HepG2 (cell line): Measurements from ENCODE around the gene NFKBIL1. TPM values are rescaled to one million over a fixed set of nuclear protein-coding genes. Genes with fewer than 3 reads are reported as not detected.

Experiments used
- ASH2L ChIP-seq: fragments of 300-600, 200-600 bp; sonication (generic); IDR thresholded peaks from 2 replicates; pipeline ENCODE4 v1.7.0; 2017; ENCODE audit warnings: low read depth, mild to moderate bottlenecking, moderate library complexity, mixed read lengths, low read length; ENCODE audit not compliant: insufficient read length
- ATF7 ChIP-seq, 2 experiments: fragments of 450-650 bp in 1 of 2; sonication (generic) in 1 of 2; formaldehyde crosslinking in 1 of 2; IDR thresholded peaks; 2 replicates each; pipeline versions ENCODE4 v1.4.0 to v1.6.1; 2016 to 2020; ENCODE audit warnings: antibody characterized with exemption in 1 of 2, mild to moderate bottlenecking in 1 of 2, missing genetic modification reagents in 1 of 2
- ATM ChIP-seq: fragments of 450-650 bp; IDR thresholded peaks from 2 replicates; pipeline ENCODE4 v1.7.1; 2017; ENCODE audit warnings: mild to moderate bottlenecking, borderline replicate concordance
- DR1 ChIP-seq: sonication (generic); formaldehyde crosslinking; IDR thresholded peaks from 2 replicates; pipeline ENCODE4 v1.8.0; 2021; ENCODE audit warnings: mild to moderate bottlenecking, missing genetic modification reagents, inconsistent platforms
- GTF2F1 ChIP-seq: fragments of 150-350 bp; IDR thresholded peaks from 2 replicates; pipeline ENCODE4 v1.6.1; 2014; ENCODE audit warnings: low read length
- GTF3A ChIP-seq: sonication (generic); formaldehyde crosslinking; conservative IDR thresholded peaks from 2 replicates; pipeline ENCODE4 v1.4.0; 2020; ENCODE audit warnings: mild to moderate bottlenecking, missing genetic modification reagents
- HES4 ChIP-seq: sonication (generic); formaldehyde crosslinking; IDR thresholded peaks from 2 replicates; pipeline ENCODE4 v1.9.0; 2021; ENCODE audit warnings: mild to moderate bottlenecking, missing genetic modification reagents, borderline replicate concordance
- JUND ChIP-seq: sonication (generic); formaldehyde crosslinking; IDR thresholded peaks from 2 replicates; pipeline ENCODE4 v1.8.0; 2022; ENCODE audit warnings: mild to moderate bottlenecking, missing genetic modification reagents
- KDM1A ChIP-seq: IDR thresholded peaks from 2 replicates; pipeline ENCODE4 v1.6.1; 2016; ENCODE audit warnings: missing compliant biosample characterization
- KLF15 ChIP-seq: sonication (generic); formaldehyde crosslinking; IDR thresholded peaks from 2 replicates; pipeline ENCODE4 v1.8.1; 2023; ENCODE audit warnings: borderline replicate concordance, mild to moderate bottlenecking, inconsistent platforms, missing genetic modification reagents, mixed read lengths
- KMT2A ChIP-seq: sonication (generic); formaldehyde crosslinking; IDR thresholded peaks from 2 replicates; pipeline ENCODE4 v1.4.0; 2020; ENCODE audit warnings: missing genetic modification reagents
- NBN ChIP-seq: fragments of 450-650 bp; conservative IDR thresholded peaks from 2 replicates; pipeline ENCODE4 v1.6.1; 2017
- NFIC ChIP-seq: IDR thresholded peaks from 2 replicates; pipeline ENCODE4 v1.6.1; 2012; ENCODE audit warnings: mild to moderate bottlenecking, low read length, inconsistent platforms
- PAX8 ChIP-seq: sonication (generic); formaldehyde crosslinking; IDR thresholded peaks from 2 replicates; pipeline ENCODE4 v1.8.0; 2022; ENCODE audit warnings: mild to moderate bottlenecking, missing genetic modification reagents, borderline replicate concordance
- PITX1 ChIP-seq: sonication (generic); formaldehyde crosslinking; IDR thresholded peaks from 2 replicates; pipeline ENCODE4 v1.5.1; 2020; ENCODE audit warnings: mild to moderate bottlenecking, missing genetic modification reagents
- SATB2 ChIP-seq: sonication (generic); formaldehyde crosslinking; IDR thresholded peaks from 2 replicates; pipeline ENCODE4 v1.5.0; 2020; ENCODE audit warnings: missing genetic modification reagents
- TGIF2 ChIP-seq: IDR thresholded peaks from 2 replicates; pipeline ENCODE4 v1.6.1; 2016; ENCODE audit warnings: control low read depth, missing compliant biosample characterization
- ZNF256 ChIP-seq: sonication (generic); formaldehyde crosslinking; conservative IDR thresholded peaks from 2 replicates; pipeline ENCODE4 v1.4.0; 2020; ENCODE audit warnings: missing genetic modification reagents
- ZNF274 ChIP-seq: sonication (generic); formaldehyde crosslinking; IDR thresholded peaks from 2 replicates; pipeline ENCODE4 v1.5.1; 2020; ENCODE audit warnings: mild to moderate bottlenecking, missing genetic modification reagents
- ZNF350 ChIP-seq: sonication (generic); formaldehyde crosslinking; IDR thresholded peaks from 2 replicates; pipeline ENCODE4 v1.4.0; 2020; ENCODE audit warnings: mild to moderate bottlenecking, low read depth, missing genetic modification reagents, borderline replicate concordance
- ZNF431 ChIP-seq: sonication (generic); formaldehyde crosslinking; IDR thresholded peaks from 2 replicates; pipeline ENCODE4 v1.9.0; 2022; ENCODE audit warnings: missing genetic modification reagents, low read depth, mild to moderate bottlenecking, borderline replicate concordance
- ZNF44 ChIP-seq: sonication (generic); formaldehyde crosslinking; IDR thresholded peaks from 2 replicates; pipeline ENCODE4 v1.5.1; 2020; ENCODE audit warnings: mild to moderate bottlenecking, missing genetic modification reagents
- ZNF569 ChIP-seq: sonication (generic); formaldehyde crosslinking; IDR thresholded peaks from 2 replicates; pipeline ENCODE4 v1.5.0; 2020; ENCODE audit warnings: mild to moderate bottlenecking, missing genetic modification reagents, moderate library complexity, borderline replicate concordance
- ZNF792 ChIP-seq: IDR thresholded peaks from 2 replicates; pipeline ENCODE4 v1.6.1; 2016
- polyA plus RNA-seq, 8 experiments: library from polyadenylated mRNA; depleted of rRNA in 3 of 8; stranded (reverse) in 7 of 8; unstranded in 1 of 8; fragments of >200 nt; fragmentation: Illumina TruSeq in 4 of 8; extraction: Trizol in 4 of 8; gene quantifications; 2 replicates each; pipeline versions ENCODE4 v1.2.1 to v1.2.3, GENCODE V29; 2011 to 2016; ENCODE audit warnings: low read depth in 4 of 8, missing spikeins in 1 of 8, mixed read lengths in 1 of 8; ENCODE audit not compliant: insufficient read depth in 1 of 8
- total RNA-seq, 5 experiments: library from RNA; depleted of rRNA; stranded (reverse); fragments of >200 nt; fragmentation: Illumina TruSeq; extraction: Trizol; gene quantifications; 2 replicates each; pipeline ENCODE4 v1.2.3, GENCODE V29; 2016; ENCODE audit warnings: low read depth in 1 of 5
- TF ChIP-seq, protein P1 (sequence below): sonication (generic); formaldehyde crosslinking; IDR thresholded peaks from 2 replicates; pipeline ENCODE4 v1.4.0; 2020; ENCODE audit warnings: missing genetic modification reagents, borderline replicate concordance
- TF ChIP-seq, protein P2 (sequence below): sonication (generic); formaldehyde crosslinking; IDR thresholded peaks from 2 replicates; pipeline ENCODE4 v1.9.0; 2021; ENCODE audit warnings: missing genetic modification reagents, borderline replicate concordance

The NFKBIL1 gene
- total and polyA plus RNA-seq, 2 of the 13 experiments (the other 11 are each of a cell fraction or from before 2014, with no cell fraction given) = 9.7 to 19.5 TPM

DNA sequence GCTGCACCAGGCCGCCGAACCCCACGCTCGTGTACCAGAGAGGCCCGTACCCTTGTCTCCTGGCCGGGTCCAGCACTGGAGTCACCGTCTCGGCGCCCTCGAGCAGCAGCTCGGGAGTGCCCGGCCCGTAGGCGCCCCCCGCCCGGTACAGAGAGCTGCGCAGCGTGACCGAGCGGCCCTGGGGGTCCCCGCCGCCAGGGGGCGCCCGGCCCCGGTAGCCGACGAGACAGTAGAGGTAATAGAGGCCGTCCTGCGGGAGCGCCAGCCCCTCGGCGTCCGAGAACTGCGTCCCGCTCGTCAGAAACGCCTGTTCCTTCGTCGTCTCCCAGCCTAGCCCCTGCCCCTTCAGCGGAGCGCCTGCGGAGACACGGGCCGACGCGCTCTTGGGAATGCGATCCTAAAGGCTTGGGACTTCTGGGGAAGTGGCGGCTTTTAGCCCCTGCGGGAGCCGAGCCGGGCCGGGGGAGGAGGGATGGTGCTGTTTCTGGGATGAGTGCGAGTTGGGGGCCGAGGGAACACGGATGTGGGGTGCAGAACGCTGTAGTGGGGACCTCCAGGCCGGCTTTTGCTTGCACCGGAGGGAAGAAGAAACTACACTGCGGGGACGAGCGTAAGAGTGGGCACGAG is 33.5 kb downstream of the NFKBIL1 start (continued):
- TF ChIP-seq ASH2L (no peak), ATM (no peak), ZNF350 (peak; percentile 83; the same call in 1 of the 2 replicates), HES4 (0 out of 2 replicates have a peak, but pooled peaks have one; percentile 20), ZNF256 (CRISPR knock-in tag) (no peak), GTF2F1 (no peak), TGIF2 (CRISPR knock-in tag) (no peak), KDM1A (no peak), JUND (no peak), PAX8 (CRISPR knock-in tag) (no peak), NFIC (no peak), KLF15 (CRISPR knock-in tag) (no peak), ZNF274 (CRISPR knock-in tag) (peak; percentile 84; the same call in 1 of the 2 replicates), ZNF44 (CRISPR knock-in tag) (no peak), PITX1 (no peak), SATB2 (CRISPR knock-in tag) (0 out of 2 replicates have a peak, but pooled peaks have one; percentile 56), ZNF792 (CRISPR knock-in tag) (peak; percentile 57; the same call in 1 of the 2 replicates), ZNF569 (CRISPR knock-in tag) (no peak), ZNF431 (CRISPR knock-in tag) (no peak), DR1 (CRISPR knock-in tag) (no peak), NBN (no peak), GTF3A (CRISPR knock-in tag) (peak; percentile 69; the same call in 1 of the 2 replicates), KMT2A (CRISPR knock-in tag) (peak; percentile 72; the same call in 1 of the 2 replicates), ATF7 (IDR thresholded peaks at IDR 0.05) (no peak), ATF7 (CRISPR knock-in tag; IDR thresholded peaks at IDR 0.05) (no peak)
- TF ChIP-seq, protein P1, sequence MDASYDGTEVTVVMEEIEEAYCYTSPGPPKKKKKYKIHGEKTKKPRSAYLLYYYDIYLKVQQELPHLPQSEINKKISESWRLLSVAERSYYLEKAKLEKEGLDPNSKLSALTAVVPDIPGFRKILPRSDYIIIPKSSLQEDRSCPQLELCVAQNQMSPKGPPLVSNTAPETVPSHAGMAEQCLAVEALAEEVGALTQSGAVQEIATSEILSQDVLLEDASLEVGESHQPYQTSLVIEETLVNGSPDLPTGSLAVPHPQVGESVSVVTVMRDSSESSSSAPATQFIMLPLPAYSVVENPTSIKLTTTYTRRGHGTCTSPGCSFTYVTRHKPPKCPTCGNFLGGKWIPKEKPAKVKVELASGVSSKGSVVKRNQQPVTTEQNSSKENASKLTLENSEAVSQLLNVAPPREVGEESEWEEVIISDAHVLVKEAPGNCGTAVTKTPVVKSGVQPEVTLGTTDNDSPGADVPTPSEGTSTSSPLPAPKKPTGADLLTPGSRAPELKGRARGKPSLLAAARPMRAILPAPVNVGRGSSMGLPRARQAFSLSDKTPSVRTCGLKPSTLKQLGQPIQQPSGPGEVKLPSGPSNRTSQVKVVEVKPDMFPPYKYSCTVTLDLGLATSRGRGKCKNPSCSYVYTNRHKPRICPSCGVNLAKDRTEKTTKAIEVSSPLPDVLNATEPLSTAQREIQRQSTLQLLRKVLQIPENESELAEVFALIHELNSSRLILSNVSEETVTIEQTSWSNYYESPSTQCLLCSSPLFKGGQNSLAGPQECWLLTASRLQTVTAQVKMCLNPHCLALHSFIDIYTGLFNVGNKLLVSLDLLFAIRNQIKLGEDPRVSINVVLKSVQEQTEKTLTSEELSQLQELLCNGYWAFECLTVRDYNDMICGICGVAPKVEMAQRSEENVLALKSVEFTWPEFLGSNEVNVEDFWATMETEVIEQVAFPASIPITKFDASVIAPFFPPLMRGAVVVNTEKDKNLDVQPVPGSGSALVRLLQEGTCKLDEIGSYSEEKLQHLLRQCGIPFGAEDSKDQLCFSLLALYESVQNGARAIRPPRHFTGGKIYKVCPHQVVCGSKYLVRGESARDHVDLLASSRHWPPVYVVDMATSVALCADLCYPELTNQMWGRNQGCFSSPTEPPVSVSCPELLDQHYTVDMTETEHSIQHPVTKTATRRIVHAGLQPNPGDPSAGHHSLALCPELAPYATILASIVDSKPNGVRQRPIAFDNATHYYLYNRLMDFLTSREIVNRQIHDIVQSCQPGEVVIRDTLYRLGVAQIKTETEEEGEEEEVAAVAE (CRISPR knock-in tag) = no peak
- TF ChIP-seq, protein P2, sequence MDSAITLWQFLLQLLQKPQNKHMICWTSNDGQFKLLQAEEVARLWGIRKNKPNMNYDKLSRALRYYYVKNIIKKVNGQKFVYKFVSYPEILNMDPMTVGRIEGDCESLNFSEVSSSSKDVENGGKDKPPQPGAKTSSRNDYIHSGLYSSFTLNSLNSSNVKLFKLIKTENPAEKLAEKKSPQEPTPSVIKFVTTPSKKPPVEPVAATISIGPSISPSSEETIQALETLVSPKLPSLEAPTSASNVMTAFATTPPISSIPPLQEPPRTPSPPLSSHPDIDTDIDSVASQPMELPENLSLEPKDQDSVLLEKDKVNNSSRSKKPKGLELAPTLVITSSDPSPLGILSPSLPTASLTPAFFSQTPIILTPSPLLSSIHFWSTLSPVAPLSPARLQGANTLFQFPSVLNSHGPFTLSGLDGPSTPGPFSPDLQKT = no peak
